HEK293 (cell line): Measurements from ENCODE around the gene CDK14.

ENCODE experiments used
- ATF2 ChIP-seq: fragments of 450-650 bp; formaldehyde crosslinking; IDR thresholded peaks from 2 replicates; pipeline ENCODE4 v1.5.1; 2016; ENCODE audit warnings: missing biosample characterization, missing genetic modification characterization, low read depth
- CTCF ChIP-seq: fragments of 450-650 bp; formaldehyde crosslinking; IDR thresholded peaks from 2 replicates; pipeline ENCODE4 v1.5.1; 2016; ENCODE audit warnings: missing biosample characterization, missing genetic modification characterization
- RBAK ChIP-seq: fragments of 450-650 bp; formaldehyde crosslinking; IDR thresholded peaks from 2 replicates; pipeline ENCODE4 v1.5.1; 2016; ENCODE audit warnings: missing biosample characterization, missing genetic modification characterization
- SALL2 ChIP-seq: fragments of 450-650 bp; formaldehyde crosslinking; IDR thresholded peaks from 2 replicates; pipeline ENCODE4 v1.5.0; 2017; ENCODE audit warnings: missing biosample characterization, mild to moderate bottlenecking, missing genetic modification characterization, borderline replicate concordance
- ZBTB11 ChIP-seq: fragments of 450-650 bp; formaldehyde crosslinking; conservative IDR thresholded peaks from 2 replicates; pipeline ENCODE4 v1.5.1; 2016; ENCODE audit warnings: low read depth, missing biosample characterization, missing genetic modification characterization
- ZNF658 ChIP-seq: fragments of 450-650 bp; formaldehyde crosslinking; IDR thresholded peaks from 2 replicates; pipeline ENCODE4; 2016; ENCODE audit warnings: missing biosample characterization, missing genetic modification characterization

- TF ChIP-seq SALL2 (tag by site-specific recombination) (no peak), CTCF (no peak), RBAK (tag by site-specific recombination) (no peak), ATF2 (0 out of 2 replicates have a peak, but pooled peaks have one; percentile 32), ZNF658 (tag by site-specific recombination) (no peak), ZBTB11 (tag by site-specific recombination) (no peak)
Measured at GRCh38 chr7:90938371-90938770, 342.2 kb downstream of the CDK14 start.
